ENCODE results near the gene TMEM53.
A peak's percentile ranks its signal among the peaks of the same experiment; 100 is the strongest.

DNA sequence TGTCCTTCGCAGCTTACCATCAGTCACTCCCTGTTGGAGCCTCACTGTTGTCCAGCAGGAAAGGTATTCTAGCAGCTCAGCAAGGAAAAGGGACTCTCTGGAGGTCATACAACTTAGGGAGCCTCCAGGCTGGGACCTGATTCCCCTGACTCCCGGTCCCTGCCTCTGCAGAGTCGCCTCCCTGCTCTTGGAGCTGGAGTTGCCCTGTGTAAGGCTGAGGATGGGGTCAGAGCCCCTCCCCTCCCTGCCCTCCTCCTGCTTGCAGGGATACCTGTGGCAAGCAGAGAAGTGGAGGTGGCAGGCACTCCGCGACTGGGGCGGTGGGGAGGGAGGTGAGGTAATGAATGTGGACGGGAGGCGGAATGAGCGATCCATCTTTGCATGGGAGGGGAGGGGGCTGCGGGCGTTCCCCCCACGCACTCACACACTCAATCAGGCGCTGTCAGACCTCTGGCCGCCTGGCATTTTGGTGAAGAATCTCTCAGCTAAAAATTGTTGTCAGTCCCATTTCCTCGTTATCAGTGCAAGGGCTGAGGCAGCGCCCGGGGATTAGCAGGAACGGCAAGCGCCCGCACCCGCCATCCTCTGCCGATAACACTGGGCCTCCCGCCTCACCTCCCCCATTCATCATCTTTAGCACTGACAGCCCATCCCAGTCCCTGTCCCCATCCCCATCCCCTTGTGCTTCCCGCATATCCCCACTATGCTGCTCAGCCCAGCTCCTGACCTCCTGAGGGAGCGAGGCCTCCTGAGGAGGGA is 64.3 kb downstream of the TMEM53 start:
- TF ChIP-seq, protein P1, sequence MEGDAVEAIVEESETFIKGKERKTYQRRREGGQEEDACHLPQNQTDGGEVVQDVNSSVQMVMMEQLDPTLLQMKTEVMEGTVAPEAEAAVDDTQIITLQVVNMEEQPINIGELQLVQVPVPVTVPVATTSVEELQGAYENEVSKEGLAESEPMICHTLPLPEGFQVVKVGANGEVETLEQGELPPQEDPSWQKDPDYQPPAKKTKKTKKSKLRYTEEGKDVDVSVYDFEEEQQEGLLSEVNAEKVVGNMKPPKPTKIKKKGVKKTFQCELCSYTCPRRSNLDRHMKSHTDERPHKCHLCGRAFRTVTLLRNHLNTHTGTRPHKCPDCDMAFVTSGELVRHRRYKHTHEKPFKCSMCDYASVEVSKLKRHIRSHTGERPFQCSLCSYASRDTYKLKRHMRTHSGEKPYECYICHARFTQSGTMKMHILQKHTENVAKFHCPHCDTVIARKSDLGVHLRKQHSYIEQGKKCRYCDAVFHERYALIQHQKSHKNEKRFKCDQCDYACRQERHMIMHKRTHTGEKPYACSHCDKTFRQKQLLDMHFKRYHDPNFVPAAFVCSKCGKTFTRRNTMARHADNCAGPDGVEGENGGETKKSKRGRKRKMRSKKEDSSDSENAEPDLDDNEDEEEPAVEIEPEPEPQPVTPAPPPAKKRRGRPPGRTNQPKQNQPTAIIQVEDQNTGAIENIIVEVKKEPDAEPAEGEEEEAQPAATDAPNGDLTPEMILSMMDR (tag by site-specific recombination; IDR thresholded peaks at IDR 0.05): no peak
- TF ChIP-seq ZNF121 (tag by site-specific recombination; IDR thresholded peaks at IDR 0.05) (no peak), HOXA7 (CRISPR knock-in tag; IDR thresholded peaks at IDR 0.05; ENCODE audit: borderline replicate concordance) (no peak), ZNF596 (tag by site-specific recombination; IDR thresholded peaks at IDR 0.05) (no peak), HOXC10 (CRISPR knock-in tag; IDR thresholded peaks at IDR 0.05) (no peak), SP2 (tag by site-specific recombination; IDR thresholded peaks at IDR 0.05) (0 out of 2 replicates have a peak, but pooled peaks have one; percentile 26), YY1 (tag by site-specific recombination; IDR thresholded peaks at IDR 0.05) (0 out of 2 replicates have a peak, but pooled peaks have one; percentile 32), TCF7L2 (IDR thresholded peaks at IDR 0.05; ENCODE audit: borderline replicate concordance, low read depth, low read length) (no peak), MEIS1 (CRISPR knock-in tag; IDR thresholded peaks at IDR 0.05; ENCODE audit: borderline replicate concordance) (no peak), ZNF132 (tag by site-specific recombination; IDR thresholded peaks at IDR 0.05; ENCODE audit: borderline replicate concordance) (no peak), WT1 (tag by site-specific recombination; IDR thresholded peaks at IDR 0.05) (peak; percentile 76), ZSCAN18 (tag by site-specific recombination; IDR thresholded peaks at IDR 0.05) (no peak), ZFHX2 (tag by site-specific recombination; conservative IDR thresholded peaks at IDR 0.05) (peak; percentile 76), PRDM1 (tag by site-specific recombination; IDR thresholded peaks at IDR 0.05) (no peak)

All from HEK293 (cell line).